Testis (tissue), 2 donors: ENCODE data around the gene PARVB.

Experiments used
- POLR2A ChIP-seq: fragments of 450-650 bp; IDR thresholded peaks from one replicate; pipeline ENCODE4 v1.6.1; 2017; ENCODE audit warnings: antibody characterized with exemption, mild to moderate bottlenecking, moderate library complexity
- TF ChIP-seq, protein P1 (sequence below), 3 experiments: fragments of 450-650 bp in 2 of 3; fragments of 200-600 bp in 1 of 3; sonication (generic) in 1 of 3; IDR thresholded peaks; one replicate each; pipeline ENCODE4 v1.5.1; 2016 to 2019; ENCODE audit warnings: antibody characterized with exemption in 3 of 3, mild to moderate bottlenecking in 2 of 3, moderate library complexity in 1 of 3

DNA sequence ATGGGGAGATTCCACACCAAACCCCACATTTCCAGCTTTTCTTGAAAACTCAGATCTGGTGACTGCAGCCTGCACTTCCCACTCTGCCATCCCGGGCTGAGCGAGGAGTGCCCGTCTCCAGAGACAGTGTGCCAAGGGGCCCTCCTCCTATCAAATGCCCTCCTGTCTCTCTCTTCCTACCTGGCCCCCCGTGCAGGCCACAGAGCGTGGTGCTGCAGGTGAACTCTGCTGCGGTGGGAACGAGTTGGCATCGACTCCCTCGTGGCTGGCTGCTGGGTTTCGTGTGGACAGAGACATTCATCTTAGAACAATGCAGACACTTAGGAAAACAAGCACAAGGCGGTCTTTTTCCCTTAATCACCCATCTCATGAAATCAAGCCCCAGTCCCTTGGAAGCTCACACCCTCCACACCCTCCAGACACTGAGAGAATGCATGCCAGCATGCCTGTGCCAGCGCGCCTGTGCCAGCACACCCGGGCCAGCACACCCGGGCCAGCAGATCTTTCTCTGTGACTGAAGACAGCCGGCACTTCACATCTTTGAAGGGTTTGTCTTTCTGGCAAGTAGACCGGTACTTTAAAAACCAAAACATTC lies 65.0 kb downstream of the PARVB start:
- TF ChIP-seq, protein P1, sequence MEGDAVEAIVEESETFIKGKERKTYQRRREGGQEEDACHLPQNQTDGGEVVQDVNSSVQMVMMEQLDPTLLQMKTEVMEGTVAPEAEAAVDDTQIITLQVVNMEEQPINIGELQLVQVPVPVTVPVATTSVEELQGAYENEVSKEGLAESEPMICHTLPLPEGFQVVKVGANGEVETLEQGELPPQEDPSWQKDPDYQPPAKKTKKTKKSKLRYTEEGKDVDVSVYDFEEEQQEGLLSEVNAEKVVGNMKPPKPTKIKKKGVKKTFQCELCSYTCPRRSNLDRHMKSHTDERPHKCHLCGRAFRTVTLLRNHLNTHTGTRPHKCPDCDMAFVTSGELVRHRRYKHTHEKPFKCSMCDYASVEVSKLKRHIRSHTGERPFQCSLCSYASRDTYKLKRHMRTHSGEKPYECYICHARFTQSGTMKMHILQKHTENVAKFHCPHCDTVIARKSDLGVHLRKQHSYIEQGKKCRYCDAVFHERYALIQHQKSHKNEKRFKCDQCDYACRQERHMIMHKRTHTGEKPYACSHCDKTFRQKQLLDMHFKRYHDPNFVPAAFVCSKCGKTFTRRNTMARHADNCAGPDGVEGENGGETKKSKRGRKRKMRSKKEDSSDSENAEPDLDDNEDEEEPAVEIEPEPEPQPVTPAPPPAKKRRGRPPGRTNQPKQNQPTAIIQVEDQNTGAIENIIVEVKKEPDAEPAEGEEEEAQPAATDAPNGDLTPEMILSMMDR (IDR thresholded peaks at IDR 0.05) = no peak
- no peak for TF ChIP-seq POLR2A
